ENCODE measurements around the gene CMTR1. TPM values are rescaled to one million over a fixed set of nuclear protein-coding genes. Genes with fewer than 3 reads are reported as not detected.

Gene CMTR1
- polyA plus RNA-seq, 1 donor from 2014 or later: 64.1 TPM

GRCh38 chr6:37517411-37517812, 84.4 kb downstream of the CMTR1 start:
- Histone ChIP-seq H3K4me3 (ENCODE audit: low read length) (no peak overlapping the region), H2AFZ (ENCODE audit: low read depth, low read length) (no peak overlapping the region), H3K9me3 (ENCODE audit: low read length) (no peaks in the 10 kb centered on the region), H3K9me2 (ENCODE audit: insufficient read depth, low read length) (no peaks in the 10 kb centered on the region), H3K79me2 (replicated peaks; ENCODE audit: insufficient read depth, low read length) (no peaks in the 10 kb centered on the region), H3K4me2 (ENCODE audit: low read length) (no peak overlapping the region), H3K9ac (ENCODE audit: low read length) (no peak overlapping the region), H3K36me3 (ENCODE audit: insufficient read depth, low read length) (no peaks in the 10 kb centered on the region), H3K27me3 (ENCODE audit: insufficient read depth, low read depth, low read length) (no peaks in the 10 kb centered on the region), H3K27ac (ENCODE audit: low read length) (no peak overlapping the region), H3F3A (ENCODE audit: insufficient read depth, low read length, poor library complexity, severe bottlenecking) (no peaks in the 10 kb centered on the region), H4K20me1 (ENCODE audit: insufficient read depth) (no peaks in the 10 kb centered on the region)
- TF ChIP-seq EP300 (conservative IDR thresholded peaks at IDR 0.05; ENCODE audit: poor library complexity, severe bottlenecking): no peak
- TF ChIP-seq MXI1 (conservative IDR thresholded peaks at IDR 0.05; ENCODE audit: poor library complexity, severe bottlenecking): no peak
- no peak for TF ChIP-seq SMC3 (conservative IDR thresholded peaks at IDR 0.05; ENCODE audit: poor library complexity)
- TF ChIP-seq EZH2 (IDR thresholded peaks at IDR 0.05; ENCODE audit: borderline replicate concordance, insufficient read depth, low read length, poor library complexity, severe bottlenecking): no peak
- no peak for TF ChIP-seq REST (IDR thresholded peaks at IDR 0.05; ENCODE audit: borderline replicate concordance)
- TF ChIP-seq RAD21 (conservative IDR thresholded peaks at IDR 0.05): no peak
- no peak for TF ChIP-seq TAF1 (IDR thresholded peaks at IDR 0.05; ENCODE audit: low read depth)
- no peak for TF ChIP-seq CTCF (IDR thresholded peaks at IDR 0.05; ENCODE audit: poor library complexity, severe bottlenecking)
- no peak for TF ChIP-seq POLR2AphosphoS5 (IDR thresholded peaks at IDR 0.05)

GRCh38 chr6:37518116-37518515, 85.1 kb downstream of the CMTR1 start:
- Histone ChIP-seq H3K27ac (ENCODE audit: low read length) (no peak overlapping the region), H3K4me3 (ENCODE audit: low read length) (no peak overlapping the region), H3K79me2 (replicated peaks; ENCODE audit: insufficient read depth, low read length) (no peaks in the 10 kb centered on the region), H2AFZ (ENCODE audit: low read depth, low read length) (no peak overlapping the region), H3K9ac (ENCODE audit: low read length) (no peak overlapping the region), H3K4me2 (ENCODE audit: low read length) (no peak overlapping the region), H3K27me3 (ENCODE audit: insufficient read depth, low read depth, low read length) (no peaks in the 10 kb centered on the region), H3K9me2 (ENCODE audit: insufficient read depth, low read length) (no peaks in the 10 kb centered on the region), H3F3A (ENCODE audit: insufficient read depth, low read length, poor library complexity, severe bottlenecking) (no peaks in the 10 kb centered on the region), H3K36me3 (ENCODE audit: insufficient read depth, low read length) (no peaks in the 10 kb centered on the region), H3K9me3 (ENCODE audit: low read length) (no peaks in the 10 kb centered on the region), H4K20me1 (ENCODE audit: insufficient read depth) (no peaks in the 10 kb centered on the region)
- TF ChIP-seq REST (IDR thresholded peaks at IDR 0.05; ENCODE audit: borderline replicate concordance) (no peak), POLR2AphosphoS5 (IDR thresholded peaks at IDR 0.05) (no peak), CTCF (IDR thresholded peaks at IDR 0.05; ENCODE audit: poor library complexity, severe bottlenecking) (no peak), SMC3 (conservative IDR thresholded peaks at IDR 0.05; ENCODE audit: poor library complexity) (no peak), MXI1 (conservative IDR thresholded peaks at IDR 0.05; ENCODE audit: poor library complexity, severe bottlenecking) (no peak)

All from neural cell (in vitro differentiated cells).